SK-N-SH (cell line): ENCODE measurements around the gene PARD3B.

ENCODE experiments used
- CTCF ChIP-seq: fragments of 200-600 bp; sonication (generic); IDR thresholded peaks from 2 replicates; pipeline ENCODE4 v1.6.1; 2017; ENCODE audit warnings: antibody characterized with exemption, mild to moderate bottlenecking, moderate library complexity
- ELF1 ChIP-seq: IDR thresholded peaks from 2 replicates; pipeline ENCODE4 v1.4.0; 2012
- MAX ChIP-seq: IDR thresholded peaks from 2 replicates; pipeline ENCODE4 v1.4.0; 2012; ENCODE audit warnings: low read depth
- POLR2AphosphoS5 ChIP-seq: IDR thresholded peaks from 2 replicates; pipeline ENCODE4 v1.6.1; 2012; ENCODE audit warnings: low read depth, low read length
- REST ChIP-seq: IDR thresholded peaks from 2 replicates; pipeline ENCODE4 v1.6.1; 2012; ENCODE audit warnings: mild to moderate bottlenecking, low read depth, low read length, moderate library complexity
- SIN3A ChIP-seq: IDR thresholded peaks from 2 replicates; pipeline ENCODE4 v1.6.1; 2012; ENCODE audit warnings: low read depth, mild to moderate bottlenecking, low read length, moderate library complexity, borderline replicate concordance
- TAF1 ChIP-seq: IDR thresholded peaks from 2 replicates; pipeline ENCODE4 v1.6.1; 2012; ENCODE audit warnings: low read depth, mild to moderate bottlenecking, low read length, moderate library complexity, borderline replicate concordance

GRCh38 chr2:204870053-204870452, 324.8 kb downstream of the PARD3B start:
- TF ChIP-seq SIN3A, result no peak
- TF ChIP-seq POLR2AphosphoS5, result no peak
- TF ChIP-seq ELF1, result no peak
- no peak for TF ChIP-seq TAF1
- TF ChIP-seq CTCF, result no peak
- no peak for TF ChIP-seq MAX
- TF ChIP-seq REST, result no peak
